ENCODE data around the gene CSNK1A1L. TPM values are rescaled to one million over a fixed set of nuclear protein-coding genes. Genes with fewer than 3 reads are reported as not detected.

CSNK1A1L gene
- total RNA-seq, 1 donor from 2014 or later, result not detected

DNA sequence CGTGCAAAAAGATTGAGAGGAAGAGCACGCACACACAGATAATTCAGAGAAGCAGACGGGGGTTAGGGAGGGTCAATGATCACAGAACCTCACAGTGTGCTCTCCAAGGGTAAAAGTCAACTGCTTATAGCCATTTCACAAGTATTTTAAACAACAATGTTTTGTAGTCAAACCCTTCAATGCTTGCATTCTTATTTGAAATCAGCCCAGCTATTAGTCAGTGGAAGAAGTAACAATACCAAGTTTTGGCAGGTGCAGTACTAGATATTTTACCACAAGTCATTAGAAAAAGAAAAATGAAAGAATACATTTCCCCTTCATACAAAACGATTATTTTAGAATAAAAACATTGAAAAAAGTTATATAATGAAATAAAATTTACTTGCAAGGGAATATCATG, 2.6 kb downstream of the CSNK1A1L start:
- intact Hi-C loops (cut with DNase I), result no loop called here
- Histone ChIP-seq H3K4me3 (no peak overlapping the region), H3K36me3 (no peaks in the 10 kb centered on the region), H3K27ac (no peak overlapping the region), H3K4me1 (no peaks in the 10 kb centered on the region), H3K27me3 (no peaks in the 10 kb centered on the region), H3K9me3 (no peaks in the 10 kb centered on the region)
- TF ChIP-seq, protein P1, sequence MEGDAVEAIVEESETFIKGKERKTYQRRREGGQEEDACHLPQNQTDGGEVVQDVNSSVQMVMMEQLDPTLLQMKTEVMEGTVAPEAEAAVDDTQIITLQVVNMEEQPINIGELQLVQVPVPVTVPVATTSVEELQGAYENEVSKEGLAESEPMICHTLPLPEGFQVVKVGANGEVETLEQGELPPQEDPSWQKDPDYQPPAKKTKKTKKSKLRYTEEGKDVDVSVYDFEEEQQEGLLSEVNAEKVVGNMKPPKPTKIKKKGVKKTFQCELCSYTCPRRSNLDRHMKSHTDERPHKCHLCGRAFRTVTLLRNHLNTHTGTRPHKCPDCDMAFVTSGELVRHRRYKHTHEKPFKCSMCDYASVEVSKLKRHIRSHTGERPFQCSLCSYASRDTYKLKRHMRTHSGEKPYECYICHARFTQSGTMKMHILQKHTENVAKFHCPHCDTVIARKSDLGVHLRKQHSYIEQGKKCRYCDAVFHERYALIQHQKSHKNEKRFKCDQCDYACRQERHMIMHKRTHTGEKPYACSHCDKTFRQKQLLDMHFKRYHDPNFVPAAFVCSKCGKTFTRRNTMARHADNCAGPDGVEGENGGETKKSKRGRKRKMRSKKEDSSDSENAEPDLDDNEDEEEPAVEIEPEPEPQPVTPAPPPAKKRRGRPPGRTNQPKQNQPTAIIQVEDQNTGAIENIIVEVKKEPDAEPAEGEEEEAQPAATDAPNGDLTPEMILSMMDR (IDR thresholded peaks at IDR 0.05), result no peak
- no peak for TF ChIP-seq POLR2AphosphoS5 (IDR thresholded peaks at IDR 0.05; ENCODE audit: insufficient read depth in 1 of 2, low read depth in 1 of 2)
- TF ChIP-seq POLR2A (IDR thresholded peaks at IDR 0.05), result no peak
- DNase-seq (ENCODE audit: extremely low spot score in 2 of 2), result no peak

GRCh38 chr13:37101201-37101600, 4.3 kb downstream of the CSNK1A1L start:
- Histone ChIP-seq H3K9me3 (no peaks in the 10 kb centered on the region), H3K27me3 (no peaks in the 10 kb centered on the region), H3K27ac (no peak overlapping the region), H3K4me1 (no peaks in the 10 kb centered on the region), H3K4me3 (no peak overlapping the region), H3K36me3 (no peaks in the 10 kb centered on the region)
- intact Hi-C loops (cut with DNase I), result no loop called here
- no peak for TF ChIP-seq POLR2AphosphoS5 (IDR thresholded peaks at IDR 0.05; ENCODE audit: insufficient read depth in 1 of 2, low read depth in 1 of 2)
- TF ChIP-seq, protein P1 (IDR thresholded peaks at IDR 0.05), result no peak
- TF ChIP-seq POLR2A (IDR thresholded peaks at IDR 0.05), result no peak
- no peak for DNase-seq (ENCODE audit: extremely low spot score in 2 of 2)

- no peak for DNase-seq (ENCODE audit: extremely low spot score in 2 of 2)
- intact Hi-C loops (cut with DNase I), result no loop called here
- Histone ChIP-seq H3K4me3 (no peak overlapping the region), H3K4me1 (no peaks in the 10 kb centered on the region), H3K9me3 (no peaks in the 10 kb centered on the region), H3K27me3 (no peaks in the 10 kb centered on the region), H3K27ac (no peak overlapping the region), H3K36me3 (no peaks in the 10 kb centered on the region)
- no peak for TF ChIP-seq POLR2AphosphoS5 (IDR thresholded peaks at IDR 0.05; ENCODE audit: insufficient read depth in 1 of 2, low read depth in 1 of 2)
- TF ChIP-seq POLR2A (IDR thresholded peaks at IDR 0.05), result no peak
- TF ChIP-seq, protein P1 (IDR thresholded peaks at IDR 0.05), result no peak
These were observed 4.7 kb downstream of the CSNK1A1L start for GRCh38 chr13:37100731-37101130.

DNA sequence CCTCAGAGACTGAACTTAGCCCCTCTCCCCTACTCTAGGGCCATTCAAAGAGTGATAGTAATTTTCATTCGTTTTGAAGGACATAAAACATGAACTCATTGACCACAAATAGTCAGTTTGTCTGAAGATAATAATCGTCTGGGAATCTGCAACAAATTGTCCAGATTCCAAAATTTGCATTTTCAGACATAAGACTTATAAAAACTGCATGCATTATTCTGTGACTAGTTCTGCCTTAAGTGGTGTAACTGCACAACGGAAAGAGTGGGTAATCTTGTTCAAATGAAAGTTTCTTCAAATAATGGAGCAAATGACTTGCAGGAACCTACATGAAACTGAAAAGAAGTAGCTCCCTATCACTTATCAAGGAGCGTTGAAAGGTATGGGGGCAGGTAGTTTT, 8.4 kb downstream of the CSNK1A1L start:
- Histone ChIP-seq H3K36me3 (no peaks in the 10 kb centered on the region), H3K4me1 (no peaks in the 10 kb centered on the region), H3K27me3 (no peaks in the 10 kb centered on the region), H3K4me3 (no peak overlapping the region), H3K27ac (no peak overlapping the region), H3K9me3 (no peaks in the 10 kb centered on the region)
- DNase-seq (ENCODE audit: extremely low spot score in 2 of 2), result no peak
- intact Hi-C loops (cut with DNase I), result no loop called here
- TF ChIP-seq, protein P1 (IDR thresholded peaks at IDR 0.05), result no peak
- TF ChIP-seq POLR2A (IDR thresholded peaks at IDR 0.05) (no peak), POLR2AphosphoS5 (IDR thresholded peaks at IDR 0.05; ENCODE audit: insufficient read depth in 1 of 2, low read depth in 1 of 2) (no peak)

DNA sequence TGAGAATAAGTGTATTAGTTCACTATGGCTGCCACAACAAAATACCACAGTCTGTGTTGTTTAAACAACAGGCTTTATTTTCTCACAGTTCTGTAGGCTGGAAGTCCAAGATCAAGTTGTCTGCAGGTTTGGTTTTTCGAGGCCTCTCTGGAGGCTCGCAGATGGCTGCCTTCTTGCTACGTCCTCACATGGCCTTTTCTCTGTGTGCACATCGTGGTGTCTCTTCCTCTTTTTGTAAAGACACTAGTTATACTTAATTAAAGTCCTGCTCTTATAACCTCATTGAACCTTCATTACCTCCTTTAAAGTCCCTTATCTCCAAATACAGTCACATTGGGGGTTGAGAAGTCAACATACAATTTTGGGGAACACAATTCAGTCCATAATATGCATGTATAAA, 10.6 kb downstream of the CSNK1A1L start:
- no peaks in the 10 kb centered on the region for H3K36me3 ChIP-seq
- H3K4me3 ChIP-seq, result no peak overlapping the region
- H3K27ac ChIP-seq, result no peak overlapping the region
- DNase-seq (ENCODE audit: extremely low spot score in 2 of 2), result no peak
- TF ChIP-seq POLR2A (IDR thresholded peaks at IDR 0.05) (no peak), POLR2AphosphoS5 (IDR thresholded peaks at IDR 0.05; ENCODE audit: insufficient read depth in 1 of 2, low read depth in 1 of 2) (no peak)
- TF ChIP-seq, protein P1 (IDR thresholded peaks at IDR 0.05), result no peak
- H3K9me3 ChIP-seq, result no peaks in the 10 kb centered on the region
- H3K27me3 ChIP-seq, result no peaks in the 10 kb centered on the region
- no peaks in the 10 kb centered on the region for H3K4me1 ChIP-seq
- intact Hi-C loops (cut with DNase I), result no loop called here
